RWPE2 (cell line): ENCODE measurements around the gene TMEM151A.

Experiments
- ATAC-seq: fragments of 200-7000 bp; cut with Tn5 transposase; 3 replicates; pipeline ENCODE4 v1.9.1; 2021; ENCODE audit warnings: low read depth
- DNase-seq: peaks from one replicate; pipeline ENCODE4 v3.0.0-alpha.2; 2020; ENCODE audit warnings: low spot score
- H3K27ac ChIP-seq: fragments of 450-650 bp; 2 replicates; pipeline ENCODE4 v1.5.1; 2017; ENCODE audit warnings: mild to moderate bottlenecking; ENCODE audit not compliant: poor library complexity, severe bottlenecking
- H3K27me3 ChIP-seq: fragments of 250-450 bp; sonication (Bioruptor Pico); 2 replicates; pipeline ENCODE4 v1.5.1; 2021; ENCODE audit warnings: mild to moderate bottlenecking, moderate library complexity; ENCODE audit not compliant: insufficient read depth, poor library complexity, severe bottlenecking
- H3K36me3 ChIP-seq: fragments of 250-450 bp; sonication (Bioruptor Pico); 2 replicates; pipeline ENCODE4 v1.5.1; 2020; ENCODE audit warnings: low read depth, mild to moderate bottlenecking, moderate library complexity
- H3K4me1 ChIP-seq: fragments of 250-450 bp; sonication (Bioruptor Pico); 2 replicates; pipeline ENCODE4 v1.5.1; 2021; ENCODE audit warnings: mild to moderate bottlenecking, moderate library complexity; ENCODE audit not compliant: insufficient read depth, poor library complexity, severe bottlenecking
- H3K4me3 ChIP-seq: fragments of 250-450 bp; sonication (Bioruptor Pico); 2 replicates; pipeline ENCODE4 v1.5.1; 2021; ENCODE audit warnings: mild to moderate bottlenecking, moderate library complexity; ENCODE audit not compliant: severe bottlenecking
- H3K9me3 ChIP-seq: fragments of 250-450 bp; sonication (Bioruptor Pico); 2 replicates; pipeline ENCODE4 v1.5.1; 2021; ENCODE audit warnings: mild to moderate bottlenecking, moderate library complexity; ENCODE audit not compliant: severe bottlenecking
- TF ChIP-seq, protein P1 (sequence below): fragments of 450-650 bp; IDR thresholded peaks from one replicate; pipeline ENCODE4 v1.5.1; 2017; ENCODE audit warnings: mild to moderate bottlenecking, moderate library complexity; ENCODE audit not compliant: poor library complexity, severe bottlenecking

Gene TMEM151A

GRCh38 chr11:66259225-66259624 is 32.5 kb upstream of the TMEM151A start:
- no peak overlapping the region for H3K4me3 ChIP-seq
- H3K9me3 ChIP-seq = no peaks in the 10 kb centered on the region
- TF ChIP-seq, protein P1, sequence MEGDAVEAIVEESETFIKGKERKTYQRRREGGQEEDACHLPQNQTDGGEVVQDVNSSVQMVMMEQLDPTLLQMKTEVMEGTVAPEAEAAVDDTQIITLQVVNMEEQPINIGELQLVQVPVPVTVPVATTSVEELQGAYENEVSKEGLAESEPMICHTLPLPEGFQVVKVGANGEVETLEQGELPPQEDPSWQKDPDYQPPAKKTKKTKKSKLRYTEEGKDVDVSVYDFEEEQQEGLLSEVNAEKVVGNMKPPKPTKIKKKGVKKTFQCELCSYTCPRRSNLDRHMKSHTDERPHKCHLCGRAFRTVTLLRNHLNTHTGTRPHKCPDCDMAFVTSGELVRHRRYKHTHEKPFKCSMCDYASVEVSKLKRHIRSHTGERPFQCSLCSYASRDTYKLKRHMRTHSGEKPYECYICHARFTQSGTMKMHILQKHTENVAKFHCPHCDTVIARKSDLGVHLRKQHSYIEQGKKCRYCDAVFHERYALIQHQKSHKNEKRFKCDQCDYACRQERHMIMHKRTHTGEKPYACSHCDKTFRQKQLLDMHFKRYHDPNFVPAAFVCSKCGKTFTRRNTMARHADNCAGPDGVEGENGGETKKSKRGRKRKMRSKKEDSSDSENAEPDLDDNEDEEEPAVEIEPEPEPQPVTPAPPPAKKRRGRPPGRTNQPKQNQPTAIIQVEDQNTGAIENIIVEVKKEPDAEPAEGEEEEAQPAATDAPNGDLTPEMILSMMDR = no peak
- H3K4me1 ChIP-seq = no peaks in the 10 kb centered on the region
- ATAC-seq (no peak), DNase-seq (no peak)
- no peak overlapping the region for H3K27ac ChIP-seq
- peaks cover 21% of the 10 kb centered on the region for H3K36me3 ChIP-seq
- no peaks in the 10 kb centered on the region for H3K27me3 ChIP-seq

DNA sequence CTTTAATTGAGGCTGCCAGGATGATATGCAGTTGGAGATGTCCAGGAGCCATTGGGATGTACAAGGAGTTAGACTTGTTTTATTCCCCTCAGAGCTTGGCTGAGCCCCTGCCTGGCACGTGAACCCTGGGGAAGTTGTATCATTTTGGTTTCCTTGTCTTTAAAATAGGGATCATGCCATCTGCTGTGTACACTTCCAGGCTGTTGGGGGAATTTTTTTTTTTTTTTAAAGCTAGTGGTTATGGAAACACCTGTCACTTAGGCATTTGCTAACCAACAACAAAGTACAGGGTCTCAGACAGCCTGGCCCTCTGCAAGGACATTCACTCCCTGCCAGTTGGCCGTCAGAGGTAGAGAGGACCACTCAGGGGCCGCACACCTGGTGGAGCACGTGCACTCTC is 31.7 kb upstream of the TMEM151A start:
- ATAC-seq = no peak
- no peaks in the 10 kb centered on the region for H3K27me3 ChIP-seq
- no peak for DNase-seq
- H3K4me1 ChIP-seq = no peaks in the 10 kb centered on the region
- no peaks in the 10 kb centered on the region for H3K9me3 ChIP-seq
- peaks cover 28% of the 10 kb centered on the region for H3K36me3 ChIP-seq
- TF ChIP-seq, protein P1 = no peak
- no peak overlapping the region for H3K4me3 ChIP-seq
- no peak overlapping the region for H3K27ac ChIP-seq

DNA sequence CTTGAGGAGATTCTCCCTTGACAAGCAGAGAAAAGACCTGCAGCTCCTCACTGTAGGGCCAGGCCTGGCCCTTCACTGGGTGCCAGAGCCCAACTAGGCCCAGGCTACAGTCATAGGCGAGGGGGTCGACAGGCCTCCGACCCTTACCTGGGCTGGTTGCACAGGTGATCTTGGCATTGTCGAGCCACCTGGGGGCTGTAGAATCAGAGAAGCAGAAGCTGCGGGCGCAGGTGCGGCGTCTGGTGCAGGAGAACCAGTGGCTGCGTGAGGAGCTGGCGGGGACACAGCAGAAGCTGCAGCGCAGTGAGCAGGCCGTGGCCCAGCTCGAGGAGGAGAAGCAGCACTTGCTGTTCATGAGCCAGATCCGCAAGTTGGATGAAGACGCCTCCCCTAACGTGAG is 30.1 kb upstream of the TMEM151A start:
- Histone ChIP-seq H3K4me1 (no peaks in the 10 kb centered on the region), H3K27me3 (no peaks in the 10 kb centered on the region), H3K36me3 (peaks cover 32% of the 10 kb centered on the region), H3K27ac (no peak overlapping the region), H3K9me3 (no peaks in the 10 kb centered on the region), H3K4me3 (no peak overlapping the region)
- DNase-seq (peak; percentile 62), ATAC-seq (no peak)
- TF ChIP-seq, protein P1 = no peak

GRCh38 chr11:66262191-66262590 is 29.5 kb upstream of the TMEM151A start:
- DNase-seq (no peak), ATAC-seq (no peak)
- H3K4me3 ChIP-seq = no peak overlapping the region
- H3K36me3 ChIP-seq = peaks cover 34% of the 10 kb centered on the region
- no peak overlapping the region for H3K27ac ChIP-seq
- no peaks in the 10 kb centered on the region for H3K9me3 ChIP-seq
- no peaks in the 10 kb centered on the region for H3K27me3 ChIP-seq
- H3K4me1 ChIP-seq = no peaks in the 10 kb centered on the region
- TF ChIP-seq, protein P1 = no peak

DNA sequence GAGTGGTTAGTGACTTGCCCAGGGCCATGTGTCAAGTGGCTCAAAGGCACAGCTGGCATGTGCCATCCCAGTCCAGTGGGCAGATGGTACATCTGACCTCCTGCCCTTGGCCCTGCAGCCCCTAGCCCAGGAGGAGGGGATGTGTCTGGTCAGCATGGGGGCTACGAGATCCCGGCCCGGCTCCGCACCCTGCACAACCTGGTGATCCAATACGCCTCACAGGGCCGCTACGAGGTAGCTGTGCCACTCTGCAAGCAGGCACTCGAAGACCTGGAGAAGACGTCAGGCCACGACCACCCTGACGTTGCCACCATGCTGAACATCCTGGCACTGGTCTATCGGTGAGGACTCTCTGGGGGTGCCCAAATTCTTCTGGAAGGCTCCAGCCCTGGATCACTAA is 29.0 kb upstream of the TMEM151A start:
- DNase-seq (no peak), ATAC-seq (no peak)
- H3K27me3 ChIP-seq = no peaks in the 10 kb centered on the region
- no peak overlapping the region for H3K27ac ChIP-seq
- TF ChIP-seq, protein P1 = no peak
- peaks cover 34% of the 10 kb centered on the region for H3K36me3 ChIP-seq
- no peak overlapping the region for H3K4me3 ChIP-seq
- no peaks in the 10 kb centered on the region for H3K9me3 ChIP-seq
- H3K4me1 ChIP-seq = no peaks in the 10 kb centered on the region
